Right atrium auricular region (tissue), 2 donors: ENCODE measurements around the gene RSKR. TPM values are rescaled to one million over a fixed set of nuclear protein-coding genes. Genes with fewer than 3 reads are reported as not detected.
"Not testable (repeated sequence)": the region's sequence is repeated elsewhere in the genome, so short reads cannot be mapped to it uniquely, and the experiment has no call there.

ENCODE experiments used
- DNase-seq: peaks from one replicate; pipeline ENCODE4 v3.0.0-alpha.2; 2019; ENCODE audit warnings: low spot score
- H3K27ac ChIP-seq, 2 donors: fragments of 200-600 bp; sonication (generic); 1 replicate in 1 of 2; 2 replicates in 1 of 2; pipeline ENCODE4 v1.5.1; 2016 to 2019
- H3K27me3 ChIP-seq, 2 donors: fragments of 200-600 bp; sonication (generic); one replicate each; pipeline versions ENCODE4 v1.5.1 to v1.6.0; 2017 to 2019
- H3K36me3 ChIP-seq: fragments of 200-600 bp; sonication (generic); one replicate; pipeline ENCODE4 v1.5.1; 2016
- H3K4me1 ChIP-seq, 2 donors: fragments of 200-600 bp; sonication (generic); one replicate each; pipeline versions ENCODE4 v1.5.1 to v1.6.0; 2017 to 2019
- H3K4me3 ChIP-seq, 2 donors: fragments of 200-600 bp; sonication (generic); 1 replicate in 1 of 2; 2 replicates in 1 of 2; pipeline ENCODE4 v1.5.1; 2017 to 2019; ENCODE audit warnings: mild to moderate bottlenecking in 1 of 2, moderate library complexity in 1 of 2
- H3K9me3 ChIP-seq, 2 donors: fragments of 200-600 bp; sonication (generic); one replicate each; pipeline ENCODE4 v1.5.1; 2019
- CTCF ChIP-seq, 2 donors: fragments of 200-600 bp; sonication (generic); IDR thresholded peaks; one replicate each; pipeline ENCODE4 v1.5.1; 2019; ENCODE audit warnings: antibody characterized with exemption in 2 of 2
- total RNA-seq, 2 donors: library from RNA; depleted of rRNA; stranded (reverse); fragments of >200 nt; gene quantifications; one replicate each; pipeline ENCODE4 v1.1.0, GENCODE V29; 2016

Gene RSKR
- 1 to 10 TPM; 1.3 to 1.8 TPM for total RNA-seq

GRCh38 chr17:28613931-28614381, at the start of gene RSKR:
Gene RSKR, minus strand, starts transcription at chr17:28614185. Its CDS starts 24 bp downstream, at chr17:28614161.
- no peak within 1 kb of the TSS for H3K27ac ChIP-seq
- H3K9me3 ChIP-seq = no peaks in the 10 kb centered on the region
- peaks cover 49% of the 10 kb centered on the region for H3K36me3 ChIP-seq
- H3K4me1 ChIP-seq = no peaks in the 10 kb centered on the region
- H3K4me3 ChIP-seq = no peak within 1 kb of the TSS
- no peak for DNase-seq
- no peak for TF ChIP-seq CTCF (IDR thresholded peaks at IDR 0.05)
- H3K27me3 ChIP-seq = no peaks in the 10 kb centered on the region

DNA sequence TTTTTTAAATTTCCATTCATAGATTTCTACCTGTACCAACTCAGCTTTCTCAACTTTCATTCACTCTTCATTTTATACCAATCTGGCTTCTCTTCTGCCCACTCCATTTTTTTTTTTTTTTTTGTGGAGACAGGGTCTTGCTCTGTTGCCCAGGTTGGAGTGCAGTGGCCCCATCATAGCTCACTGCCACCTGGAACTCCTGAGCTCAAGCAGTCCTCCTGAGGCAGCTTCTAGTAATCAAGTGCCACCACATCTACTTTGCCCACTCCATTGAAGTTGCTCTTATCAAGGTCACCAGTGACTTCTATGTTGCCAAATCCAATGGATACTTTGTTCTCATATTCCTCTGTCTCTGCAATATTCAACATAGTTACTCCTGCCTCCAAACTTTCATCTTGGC, 49.7 kb upstream of the RSKR start:
- Histone ChIP-seq H3K27ac (no peak overlapping the region), H3K36me3 (peaks cover 21% of the 10 kb centered on the region), H3K4me1 (peaks cover 0 to 34% of the 10 kb centered on the region in 2 donors), H3K27me3 (no peaks in the 10 kb centered on the region), H3K9me3 (no peaks in the 10 kb centered on the region), H3K4me3 (no peak overlapping the region)
- DNase-seq = no peak
- no peak for TF ChIP-seq CTCF (IDR thresholded peaks at IDR 0.05)

- no peaks in the 10 kb centered on the region for H3K27me3 ChIP-seq
- H3K4me1 ChIP-seq = peaks cover 0 to 34% of the 10 kb centered on the region in 2 donors
- peak overlapping the region; percentile 88 to 91 for H3K4me3 ChIP-seq
- peak overlapping the region; percentile 94 to 98 for H3K27ac ChIP-seq
- TF ChIP-seq CTCF (IDR thresholded peaks at IDR 0.05) = no peak
- DNase-seq = no peak
- no peaks in the 10 kb centered on the region for H3K9me3 ChIP-seq
- H3K36me3 ChIP-seq = peaks cover 20% of the 10 kb centered on the region
Measured at GRCh38 chr17:28662527-28662829, 48.5 kb upstream of the RSKR start.

- H3K36me3 ChIP-seq = peaks cover 25% of the 10 kb centered on the region
- peak; percentile 90 for DNase-seq
Measured at GRCh38 chr17:28661635-28662526, 47.9 kb upstream of the RSKR start, which contains the start of the genes SDF2 and SUPT6H. Gene SDF2, minus strand, starts transcription at chr17:28661906. Its CDS starts 30 bp downstream, at chr17:28661876. Gene SUPT6H, plus strand, starts transcription at chr17:28662205. Its CDS starts 11,197 bp downstream, at chr17:28673402.

GRCh38 chr17:28659497-28659881, 45.5 kb upstream of the RSKR start:
- H3K4me1 ChIP-seq = peaks cover 0 to 32% of the 10 kb centered on the region in 2 donors
- not testable (repeated sequence) for DNase-seq, H3K27ac ChIP-seq, H3K27me3 ChIP-seq, H3K9me3 ChIP-seq, H3K4me3 ChIP-seq
- peaks cover 20% of the 10 kb centered on the region for H3K36me3 ChIP-seq

More at GRCh38 chr17:28661635-28662526, 47.9 kb upstream of the RSKR start, which contains the start of the genes SDF2 and SUPT6H:
- Histone ChIP-seq H3K4me1 (peaks cover 0 to 34% of the 10 kb centered on the region in 2 donors), H3K4me3 (peak within 1 kb of the TSS; percentile 88 to 91), H3K9me3 (no peaks in the 10 kb centered on the region), H3K27me3 (no peaks in the 10 kb centered on the region), H3K27ac (peak within 1 kb of the TSS; percentile 94 to 98)
- no peak for TF ChIP-seq CTCF (IDR thresholded peaks at IDR 0.05)

GRCh38 chr17:28658766-28659496, 44.9 kb upstream of the RSKR start:
- H3K9me3 ChIP-seq, H3K27me3 ChIP-seq, H3K4me3 ChIP-seq, DNase-seq, H3K27ac ChIP-seq: not testable (repeated sequence)
- H3K36me3 ChIP-seq = peaks cover 20% of the 10 kb centered on the region
- H3K4me1 ChIP-seq = peaks cover 0 to 27% of the 10 kb centered on the region in 2 donors

GRCh38 chr17:28658342-28658741, 44.4 kb upstream of the RSKR start:
- Histone ChIP-seq H3K36me3 (peaks cover 20% of the 10 kb centered on the region), H3K4me1 (peaks cover 0 to 22% of the 10 kb centered on the region in 2 donors)
- DNase-seq, H3K27ac ChIP-seq, H3K27me3 ChIP-seq, H3K4me3 ChIP-seq, H3K9me3 ChIP-seq: not testable (repeated sequence)
